ENCODE data around the gene NKTR.

- no peak for TF ChIP-seq EZH2 (IDR thresholded peaks at IDR 0.05)
- TF ChIP-seq POLR2AphosphoS5 (IDR thresholded peaks at IDR 0.05; ENCODE audit: borderline replicate concordance, low read depth, low read length): no peak
These were observed 52.7 kb downstream of the NKTR start for GRCh38 chr3:42653303-42653559.
